Dermis blood vessel endothelial cell (primary cell): ENCODE data around the gene SPHK2. TPM values are rescaled to one million over a fixed set of nuclear protein-coding genes. Genes with fewer than 3 reads are reported as not detected.
A peak's percentile ranks its signal among the peaks of the same experiment; 100 is the strongest.

ENCODE experiments used
- DNase-seq: peaks from one replicate; pipeline ENCODE4 v3.0.0; 2010
- total RNA-seq: library from RNA; depleted of rRNA; stranded (reverse); fragments of >200 nt; gene quantifications from 2 replicates; pipeline ENCODE4 v1.2.3, GENCODE V29; 2014

Gene SPHK2
- total RNA-seq, 1 donor from 2014 or later = 8.8 TPM

GRCh38 chr19:48606463-48607358 is 12.6 kb upstream of the SPHK2 start, which contains the start of gene SPACA4:
Gene SPACA4 (plus strand): TSS chr19:48606742. CDS start chr19:48606979, 237 bp downstream.
- no peak for DNase-seq

GRCh38 chr19:48607359-48607755 is 11.9 kb upstream of the SPHK2 start:
- no peak for DNase-seq

- peak; percentile 65 for DNase-seq
Measured at GRCh38 chr19:48608798-48609263, 10.5 kb upstream of the SPHK2 start.

DNA sequence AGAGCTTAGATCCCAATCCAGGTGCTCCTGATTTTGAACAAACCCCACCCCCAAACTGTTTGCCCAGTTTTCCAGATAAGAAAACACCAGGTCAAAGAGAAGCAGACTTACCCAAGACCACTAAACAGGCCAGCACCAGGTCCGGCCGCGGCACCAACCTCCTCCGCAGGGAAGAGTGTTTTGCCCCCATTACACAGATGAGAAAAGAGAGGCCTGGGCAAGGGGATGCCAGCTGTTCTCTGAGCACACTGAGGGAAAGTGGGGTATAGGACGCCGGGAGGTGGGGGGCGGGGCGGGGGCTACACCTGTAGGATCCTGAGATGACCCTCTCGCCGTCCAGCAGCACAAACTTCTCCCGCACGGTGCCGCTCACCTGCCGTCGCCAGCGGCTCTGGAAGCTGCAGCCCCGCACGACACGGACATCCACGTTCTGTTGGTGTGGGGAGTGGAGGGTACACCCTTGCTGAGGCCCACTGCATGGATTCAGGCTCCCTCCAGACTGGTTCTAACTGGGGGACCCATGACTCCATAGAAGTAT is 9.7 kb upstream of the SPHK2 start:
- no peak for DNase-seq

- no peak for DNase-seq
Measured at GRCh38 chr19:48611872-48612271, 7.4 kb upstream of the SPHK2 start.

DNA sequence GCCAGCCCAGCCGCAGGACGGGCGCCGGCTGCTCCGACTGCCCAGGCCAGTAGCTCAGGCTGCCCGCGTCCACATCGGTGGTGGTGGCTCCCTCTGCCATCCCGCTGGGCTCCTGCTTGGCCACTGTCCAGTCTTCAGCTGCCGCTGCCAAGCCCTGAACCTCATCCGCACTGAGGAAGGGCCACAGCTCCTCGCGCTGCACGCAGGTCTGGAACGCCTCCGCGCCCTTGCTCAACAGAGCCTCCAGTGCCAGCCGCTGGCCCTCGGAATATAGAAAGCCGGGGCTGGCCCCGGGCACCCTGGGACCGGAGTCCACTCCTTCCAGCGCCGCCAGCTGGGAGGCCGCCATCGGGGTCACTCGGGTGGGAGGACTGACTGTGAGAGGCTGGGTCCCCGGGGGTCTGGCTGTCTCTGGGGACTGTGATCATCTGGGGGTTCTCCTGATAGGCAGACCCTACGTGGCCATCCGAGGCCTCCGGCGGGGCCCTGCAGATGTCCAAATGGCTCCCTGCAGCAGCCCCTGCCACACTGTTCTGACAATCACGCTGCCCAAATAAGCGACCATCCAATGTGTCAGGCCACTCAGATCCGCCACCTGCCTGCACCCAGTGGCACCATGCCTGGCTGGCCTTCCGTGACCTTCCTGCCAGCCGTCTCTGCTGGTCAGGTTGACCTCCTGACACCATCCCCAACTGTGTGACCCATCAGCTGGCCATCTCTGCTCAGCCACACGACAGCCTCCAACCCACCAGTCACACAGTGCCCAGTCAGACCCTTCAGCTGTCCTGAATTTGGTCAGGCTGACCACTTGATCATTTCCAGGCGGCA is 6.1 kb upstream of the SPHK2 start:
- no peak for DNase-seq

DNA sequence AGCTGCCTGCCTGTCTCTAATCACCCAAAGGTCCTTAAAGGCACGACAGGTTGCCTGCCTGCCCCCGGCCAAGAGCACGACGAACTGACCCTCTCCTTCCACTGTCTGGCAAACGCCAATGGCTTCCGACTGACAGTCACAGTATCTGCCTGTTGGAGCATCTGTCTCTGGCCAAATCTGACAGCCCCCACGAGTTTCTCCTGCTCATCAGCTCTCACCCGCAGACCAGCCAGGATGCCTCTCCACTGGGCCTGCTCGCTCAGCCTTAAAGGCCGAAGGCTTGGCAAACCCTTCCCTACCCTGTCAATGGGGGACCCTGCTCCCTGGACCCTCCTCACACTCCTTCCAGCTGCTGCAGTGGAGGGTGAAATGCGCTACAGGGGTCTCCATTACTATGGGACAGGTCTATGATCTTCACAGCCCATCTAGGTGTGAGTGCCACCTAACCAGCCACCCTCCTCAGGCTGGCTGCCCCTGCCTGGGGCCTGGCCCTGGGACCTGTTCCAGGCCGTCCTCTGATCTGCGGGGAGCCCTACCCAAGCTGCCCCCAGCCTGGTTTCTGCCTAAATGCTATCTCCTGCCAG is 5.4 kb upstream of the SPHK2 start:
- no peak for DNase-seq

- DNase-seq = no peak
Measured at GRCh38 chr19:48614436-48615230, 4.7 kb upstream of the SPHK2 start, which contains the start of gene FAM83E. Gene FAM83E (minus strand): TSS chr19:48615076. CDS start chr19:48613372, 1,704 bp downstream.

- DNase-seq = no peak
Measured at GRCh38 chr19:48615231-48616040, 3.9 kb upstream of the SPHK2 start.

- DNase-seq = no peak
Measured at GRCh38 chr19:48616041-48616436, 3.3 kb upstream of the SPHK2 start.

GRCh38 chr19:48616491-48617056 is 2.7 kb upstream of the SPHK2 start:
- no peak for DNase-seq

GRCh38 chr19:48617146-48617937 is 2.0 kb upstream of the SPHK2 start:
- no peak for DNase-seq

- no peak for DNase-seq
Measured at GRCh38 chr19:48618278-48618915, 909 bp upstream of the SPHK2 start.

DNA sequence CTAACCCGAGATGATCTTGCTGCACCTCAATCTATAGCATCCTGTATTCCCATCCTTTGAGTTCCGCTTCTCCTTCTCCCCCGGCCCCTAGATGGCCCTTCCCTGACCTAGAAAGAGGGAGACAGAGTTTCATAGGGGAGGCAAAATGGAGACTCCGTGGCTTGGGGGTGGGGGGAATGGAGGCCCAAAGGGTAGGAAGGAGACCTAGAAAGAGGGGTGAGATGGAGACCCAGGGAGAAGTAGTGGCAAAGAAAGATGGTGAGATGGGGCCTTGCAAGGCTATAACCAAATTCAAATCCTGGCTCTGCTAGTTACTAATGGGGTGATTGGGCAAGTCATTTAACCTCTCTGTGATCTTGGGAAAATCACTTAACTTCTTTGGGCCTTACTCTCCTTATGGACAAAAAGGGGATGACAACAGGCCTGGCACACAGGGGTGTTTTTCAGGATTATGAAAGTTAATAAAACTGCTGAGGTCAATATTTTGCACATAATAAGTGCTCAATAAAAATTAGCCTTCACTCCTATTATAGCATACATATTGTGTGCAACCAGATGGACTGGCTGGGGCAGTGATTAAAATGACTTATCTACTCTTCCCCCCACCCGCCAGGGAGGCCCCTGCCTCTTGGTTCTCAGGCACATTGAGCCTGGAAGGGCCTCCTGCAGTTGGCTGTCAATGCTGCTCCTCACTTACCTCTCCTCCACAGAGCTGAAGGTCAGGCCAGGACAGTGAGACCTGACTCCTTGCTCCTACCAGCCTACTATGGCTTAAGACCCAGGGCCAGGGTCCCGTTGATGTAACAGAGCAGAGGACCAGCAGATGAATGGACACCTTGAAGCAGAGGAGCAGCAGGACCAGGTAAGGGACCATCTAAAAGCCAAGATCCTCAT is 633 bp downstream of the SPHK2 start:
- no peak for DNase-seq

DNA sequence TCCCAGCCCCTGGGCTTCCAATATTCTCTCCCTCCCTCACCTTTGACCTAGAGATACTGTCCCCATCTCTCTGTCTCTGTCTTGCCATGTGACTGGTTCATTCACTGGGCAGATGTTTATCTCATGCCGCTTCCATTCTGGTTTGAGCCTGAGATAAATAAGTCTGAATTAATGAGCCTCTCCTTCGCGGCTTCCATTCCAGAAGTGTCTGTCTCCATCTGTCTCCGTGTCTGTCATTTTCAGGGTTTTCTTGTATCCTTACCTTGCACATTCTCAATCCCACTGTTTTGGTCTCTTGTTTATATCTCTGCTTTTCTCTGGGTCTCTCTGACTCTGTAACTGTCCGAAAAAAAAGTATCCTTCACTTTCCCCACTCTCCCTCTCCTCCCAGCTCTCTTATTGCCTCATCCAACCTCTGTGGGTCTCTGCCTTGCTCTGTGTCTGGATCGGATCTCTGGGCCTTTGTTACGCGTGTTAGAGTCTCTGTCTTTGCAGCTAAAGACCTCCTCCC is 4.3 kb downstream of the SPHK2 start:
- DNase-seq = no peak

DNA sequence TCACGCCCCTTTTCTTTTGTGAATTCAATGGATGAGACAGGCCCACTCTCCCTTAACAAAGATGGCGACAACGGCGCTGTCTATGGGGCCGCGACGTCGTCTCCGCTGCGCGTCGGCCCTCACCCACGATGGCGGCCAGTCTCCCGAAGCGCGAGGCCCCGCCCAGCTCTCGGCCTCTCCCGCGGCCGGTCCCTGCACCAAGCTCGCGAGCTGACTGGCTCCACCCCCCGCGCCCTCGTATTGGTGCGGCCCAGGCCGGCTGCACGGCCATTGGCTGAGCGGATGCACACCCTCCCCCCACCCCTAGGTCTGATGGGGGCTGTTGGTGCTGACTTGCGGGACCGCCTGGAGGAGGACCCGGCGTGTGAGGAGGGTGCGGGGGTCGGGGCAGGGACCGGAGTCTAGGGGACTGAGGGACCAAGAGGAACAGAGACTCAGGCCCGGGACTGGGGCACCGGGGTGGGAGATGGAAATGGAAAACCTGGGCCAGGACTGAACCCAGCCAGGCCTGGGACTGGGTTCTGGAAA is 4.8 kb downstream of the SPHK2 start:
- DNase-seq = peak; percentile 99
